GM23248 (cell line): ENCODE data around the gene BPHL. TPM values are rescaled to one million over a fixed set of nuclear protein-coding genes. Genes with fewer than 3 reads are reported as not detected.
"Not testable (repeated sequence)": the region's sequence is repeated elsewhere in the genome, so short reads cannot be mapped to it uniquely, and the experiment has no call there.

Source experiments
- DNase-seq: peaks from one replicate; pipeline ENCODE4 v3.0.0-alpha.2; 2015
- H2AFZ ChIP-seq: fragments of 200-600 bp; sonication (generic); 2 replicates; pipeline ENCODE4 v1.6.1; 2016; ENCODE audit warnings: antibody characterized with exemption
- H3F3A ChIP-seq: fragments of 200-600 bp; sonication (generic); 2 replicates; pipeline ENCODE4 v1.6.1; 2016; ENCODE audit warnings: mild to moderate bottlenecking, antibody characterized with exemption, mixed run types; ENCODE audit not compliant: insufficient read depth
- H3K27ac ChIP-seq: fragments of 200-600 bp; sonication (generic); 2 replicates; pipeline ENCODE4 v1.5.1; 2016; ENCODE audit warnings: mild to moderate bottlenecking
- H3K27me3 ChIP-seq: fragments of 200-600 bp; sonication (generic); replicated peaks from 2 replicates; pipeline ENCODE4 v1.6.1; 2016; ENCODE audit warnings: mild to moderate bottlenecking; ENCODE audit not compliant: insufficient read depth
- H3K36me3 ChIP-seq: fragments of 200-600 bp; sonication (generic); 2 replicates; pipeline ENCODE4 v1.6.1; 2016; ENCODE audit warnings: low read depth, mild to moderate bottlenecking
- H3K4me1 ChIP-seq: fragments of 200-600 bp; sonication (generic); 2 replicates; pipeline ENCODE4 v1.6.1; 2016; ENCODE audit warnings: mild to moderate bottlenecking; ENCODE audit not compliant: insufficient read depth
- H3K4me2 ChIP-seq: fragments of 200-600 bp; sonication (generic); one replicate; pipeline ENCODE4 v1.6.1; 2016; ENCODE audit warnings: mild to moderate bottlenecking; ENCODE audit not compliant: unreplicated experiment
- H3K4me3 ChIP-seq: fragments of 200-600 bp; sonication (generic); 2 replicates; pipeline ENCODE4 v1.5.1; 2016; ENCODE audit warnings: mild to moderate bottlenecking
- H3K79me2 ChIP-seq: fragments of 200-600 bp; sonication (generic); 2 replicates; pipeline ENCODE4 v1.6.1; 2016; ENCODE audit warnings: mild to moderate bottlenecking; ENCODE audit not compliant: insufficient read depth
- H3K9ac ChIP-seq: fragments of 200-600 bp; sonication (generic); 2 replicates; pipeline ENCODE4 v1.6.1; 2016; ENCODE audit warnings: mild to moderate bottlenecking
- H3K9me2 ChIP-seq: fragments of 200-600 bp; sonication (generic); 2 replicates; pipeline ENCODE4 v1.6.1; 2016; ENCODE audit warnings: mixed run types, mild to moderate bottlenecking, moderate library complexity; ENCODE audit not compliant: insufficient read depth
- H3K9me3 ChIP-seq: fragments of 200-600 bp; sonication (generic); one replicate; pipeline ENCODE4 v1.6.1; 2017; ENCODE audit warnings: low read depth
- H4K20me1 ChIP-seq: fragments of 200-600 bp; sonication (generic); 2 replicates; pipeline ENCODE4 v1.6.0; 2016; ENCODE audit not compliant: insufficient read depth
- EZH2 ChIP-seq: fragments of 200-600 bp; sonication (generic); IDR thresholded peaks from 2 replicates; pipeline ENCODE4 v1.6.1; 2018; ENCODE audit warnings: antibody characterized with exemption, mild to moderate bottlenecking; ENCODE audit not compliant: insufficient read depth, poor library complexity, severe bottlenecking
- EZH2phosphoT487 ChIP-seq: fragments of 200-600 bp; sonication (generic); IDR thresholded peaks from 2 replicates; pipeline ENCODE4 v1.6.1; 2018; ENCODE audit warnings: antibody characterized with exemption, moderate library complexity, mild to moderate bottlenecking, low read depth; ENCODE audit not compliant: insufficient read depth
- WGBS, 2 experiments: methylation state at CpG; one replicate each; pipeline ENCODE4 v1.1.6; 2015 to 2017; ENCODE audit warnings: low lambda C conversion rate in 2 of 2, low coverage in 1 of 2; ENCODE audit errors: missing lambda C conversion rate in 2 of 2; 5-methylcytosine and 5-hydroxymethylcytosine counted together
- in situ Hi-C: fragments of 300-500 bp; cut with MboI; formaldehyde crosslinking; loops from 2 replicates; pipeline ENCODE4 v1.15.0; 2020
- polyA plus RNA-seq: library from polyadenylated mRNA; unstranded; fragments of >200 nt; fragmentation: Nextera tagmentation; extraction: Ambion mirVana; gene quantifications from 2 replicates; pipeline ENCODE4 v1.2.1, GENCODE V29; 2016
- total RNA-seq: library from RNA; depleted of rRNA; stranded (reverse); fragments of >200 nt; shearing (Covaris generic); gene quantifications from 2 replicates; pipeline ENCODE4 v1.2.3, GENCODE V29; 2014

Gene BPHL
- total and polyA plus RNA-seq, 2 experiments from 2014 or later = 8.5 to 20.2 TPM

DNA sequence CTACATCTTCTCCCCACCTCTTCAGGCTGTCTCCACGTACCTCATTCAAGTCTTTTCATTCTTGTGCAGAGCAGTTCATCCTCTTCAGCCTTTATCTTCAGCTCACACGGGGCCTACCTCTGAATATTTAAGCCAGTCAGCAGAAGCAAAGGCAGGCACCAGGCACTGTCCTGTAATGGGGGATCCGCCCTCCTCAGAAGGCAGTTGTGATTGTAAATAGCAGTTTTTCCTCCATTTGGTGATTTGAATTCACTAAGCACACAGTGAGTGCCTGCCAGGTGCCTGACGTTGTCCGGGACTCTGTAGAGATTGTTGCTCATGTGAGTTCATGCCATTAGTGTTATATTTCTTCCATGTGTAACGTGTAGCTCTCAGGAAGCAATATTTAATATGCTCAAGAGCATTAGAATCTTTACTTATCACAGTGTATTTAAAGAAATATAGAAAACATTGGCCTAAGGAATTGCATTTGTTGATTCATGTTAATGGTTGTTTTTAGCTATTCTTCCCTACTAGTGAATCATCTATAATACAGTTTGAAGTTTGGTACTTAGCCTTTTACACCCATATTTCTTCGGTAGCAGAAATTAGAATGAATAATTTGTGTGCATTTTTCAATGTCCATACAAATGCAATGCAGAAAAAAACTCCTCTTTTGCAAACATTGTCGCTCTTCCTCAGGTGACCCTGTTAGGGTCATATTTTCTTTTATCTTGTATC lies 17.9 kb downstream of the BPHL start:
- Histone ChIP-seq H3K36me3 (0 out of 2 replicates have a peak, but pooled peaks cover 4% of the 10 kb centered on the region), H3K9me3 (no peaks in the 10 kb centered on the region), H3K27ac (no peak overlapping the region), H3K4me3 (no peak overlapping the region), H3K9ac (no peak overlapping the region), H3K79me2 (no peaks in the 10 kb centered on the region), H3K4me2 (no peak overlapping the region), H2AFZ (no peak overlapping the region), H3K4me1 (peaks cover 19% of the 10 kb centered on the region), H3F3A (peaks cover 19% of the 10 kb centered on the region), H4K20me1 (no peaks in the 10 kb centered on the region), H3K27me3 (no peaks in the 10 kb centered on the region), H3K9me2 (no peaks in the 10 kb centered on the region)
- no peak for DNase-seq
- TF ChIP-seq EZH2phosphoT487 (no peak), EZH2 (no peak)
- in situ Hi-C loops = no loop called here
- 92 to 97% methylated on average over 8 of the region's 8 CpGs for WGBS, 2 experiments

DNA sequence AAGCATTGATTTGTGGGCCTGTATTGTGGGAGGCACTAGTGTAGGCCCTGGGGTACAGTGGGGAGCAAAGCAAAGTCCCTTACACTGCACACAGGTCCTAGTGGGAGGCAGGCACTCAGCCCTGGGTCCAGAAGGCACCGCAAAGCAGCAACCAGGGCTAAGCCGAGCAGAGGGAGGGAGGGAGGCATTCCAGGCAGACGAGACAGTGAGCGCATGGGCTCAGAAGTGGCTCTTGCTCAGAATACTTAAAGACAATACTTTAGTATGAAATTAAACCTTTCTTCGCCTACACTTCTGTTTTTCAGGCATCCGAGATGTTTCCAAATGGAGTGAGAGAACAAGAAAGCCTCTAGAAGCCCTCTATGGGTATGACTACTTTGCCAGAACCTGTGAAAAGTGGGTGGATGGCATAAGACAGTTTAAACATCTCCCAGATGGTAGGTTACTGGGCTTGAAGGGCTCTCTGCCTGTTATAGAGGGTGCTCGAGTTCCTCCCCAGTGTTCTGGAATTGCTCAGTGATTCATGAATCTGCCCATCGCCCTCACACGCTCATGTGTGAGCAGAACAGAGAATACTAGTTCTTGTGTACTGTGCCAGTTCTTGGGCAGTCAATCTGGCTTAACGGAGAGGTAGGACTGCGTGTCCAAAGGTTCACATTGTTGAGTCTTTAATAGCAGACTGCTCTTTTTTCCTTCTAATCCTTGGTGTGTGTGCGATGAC lies 18.7 kb downstream of the BPHL start:
- H3F3A ChIP-seq = peaks cover 19% of the 10 kb centered on the region
- H3K9ac ChIP-seq = no peak overlapping the region
- no peaks in the 10 kb centered on the region for H4K20me1 ChIP-seq
- no peak overlapping the region for H3K4me2 ChIP-seq
- TF ChIP-seq EZH2 (no peak), EZH2phosphoT487 (no peak)
- no peak overlapping the region for H2AFZ ChIP-seq
- H3K4me1 ChIP-seq = peaks cover 19% of the 10 kb centered on the region
- no peak overlapping the region for H3K4me3 ChIP-seq
- no peak overlapping the region for H3K27ac ChIP-seq
- no peaks in the 10 kb centered on the region for H3K9me2 ChIP-seq
- H3K9me3 ChIP-seq = no peaks in the 10 kb centered on the region
- WGBS, 2 experiments = 92 to 93% methylated on average over 12 of the region's 12 CpGs
- in situ Hi-C loops = no loop called here
- H3K36me3 ChIP-seq = 0 out of 2 replicates have a peak, but pooled peaks cover 4% of the 10 kb centered on the region
- H3K27me3 ChIP-seq = no peaks in the 10 kb centered on the region
- no peak for DNase-seq
- no peaks in the 10 kb centered on the region for H3K79me2 ChIP-seq

DNA sequence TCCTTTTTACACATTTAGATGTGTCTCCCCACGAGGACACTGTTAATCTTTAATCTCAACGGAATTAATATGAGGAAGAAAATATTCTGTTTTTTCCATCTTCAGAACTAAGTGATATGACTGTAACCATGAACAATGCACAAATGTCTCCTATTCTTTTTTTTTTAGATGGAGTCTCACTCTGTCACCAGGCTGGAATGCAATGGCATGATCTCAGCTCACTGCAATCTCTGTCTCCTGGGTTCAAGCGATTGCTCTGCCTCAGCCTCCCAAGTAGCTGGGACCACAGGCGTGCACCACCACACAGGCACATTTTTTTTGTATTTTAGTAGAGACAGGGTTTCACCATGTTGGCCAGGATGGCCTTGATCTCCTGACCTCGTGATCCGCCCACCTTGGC lies 19.4 kb downstream of the BPHL start:
- H3K27ac ChIP-seq, H3K9me2 ChIP-seq, H3K79me2 ChIP-seq, H4K20me1 ChIP-seq, H3K27me3 ChIP-seq, DNase-seq, H3K4me2 ChIP-seq, in situ Hi-C loops, H3K9ac ChIP-seq, H3K36me3 ChIP-seq, H2AFZ ChIP-seq, H3K9me3 ChIP-seq, H3K4me3 ChIP-seq: not testable (repeated sequence)
- Histone ChIP-seq H3K4me1 (peaks cover 19% of the 10 kb centered on the region), H3F3A (peaks cover 19% of the 10 kb centered on the region)
- WGBS, 2 experiments = 90% methylated on average over 6 of the region's 6 CpGs

DNA sequence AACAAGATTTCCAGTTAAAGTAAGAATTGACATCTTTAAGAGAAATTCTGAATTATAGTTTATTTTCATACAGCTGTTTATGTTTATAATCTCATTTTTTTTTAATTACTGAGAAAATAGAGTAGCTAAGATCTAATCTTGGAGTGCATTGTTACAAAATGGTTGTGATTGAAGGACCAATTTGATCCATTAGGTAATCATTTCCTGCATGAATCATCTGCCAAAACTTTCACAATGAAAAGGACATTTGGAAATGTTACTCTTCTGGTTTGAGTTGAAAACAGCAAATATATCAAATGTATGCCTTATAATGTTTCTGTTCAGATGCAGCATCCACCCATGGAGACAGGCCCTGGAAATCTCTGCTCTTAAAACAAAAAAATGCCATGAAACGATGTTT lies 19.8 kb downstream of the BPHL start:
- no peaks in the 10 kb centered on the region for H3K27me3 ChIP-seq
- 0 out of 2 replicates have a peak, but pooled peaks cover 4% of the 10 kb centered on the region for H3K36me3 ChIP-seq
- peaks cover 19% of the 10 kb centered on the region for H3K4me1 ChIP-seq
- no peak overlapping the region for H2AFZ ChIP-seq
- no peak for TF ChIP-seq EZH2
- TF ChIP-seq EZH2phosphoT487 = no peak
- no peak overlapping the region for H3K4me3 ChIP-seq
- H3K27ac ChIP-seq = no peak overlapping the region
- H3F3A ChIP-seq = peaks cover 19% of the 10 kb centered on the region
- no peaks in the 10 kb centered on the region for H3K9me2 ChIP-seq
- H3K9me3 ChIP-seq = no peaks in the 10 kb centered on the region
- peak overlapping the region; percentile 0 for H3K4me2 ChIP-seq
- peak; percentile 60 for DNase-seq
- WGBS, 2 experiments = 6 to 9% methylated on average over 1 of the region's 1 CpG
- in situ Hi-C loops = no loop called here
- H3K79me2 ChIP-seq = no peaks in the 10 kb centered on the region
- no peak overlapping the region for H3K9ac ChIP-seq
- H4K20me1 ChIP-seq = no peaks in the 10 kb centered on the region
